Thyroid gland (tissue), 4 donors: Measurements from ENCODE around the gene MAMSTR.

ENCODE experiments used
- POLR2A ChIP-seq, 2 donors: fragments of 450-650 bp; IDR thresholded peaks; one replicate each; pipeline ENCODE4 v1.6.1; 2017; ENCODE audit warnings: antibody characterized with exemption in 2 of 2, mild to moderate bottlenecking in 2 of 2, moderate library complexity in 1 of 2
- TF ChIP-seq, protein P1 (sequence below), 6 experiments: fragments of 200-600 bp in 3 of 6; fragments of 450-650 bp in 3 of 6; sonication (generic) in 3 of 6; IDR thresholded peaks; one replicate each; pipeline ENCODE4 v1.5.1; 2016 to 2019; ENCODE audit warnings: antibody characterized with exemption in 6 of 6, mild to moderate bottlenecking in 2 of 6, inconsistent platforms in 1 of 6, moderate library complexity in 1 of 6

DNA sequence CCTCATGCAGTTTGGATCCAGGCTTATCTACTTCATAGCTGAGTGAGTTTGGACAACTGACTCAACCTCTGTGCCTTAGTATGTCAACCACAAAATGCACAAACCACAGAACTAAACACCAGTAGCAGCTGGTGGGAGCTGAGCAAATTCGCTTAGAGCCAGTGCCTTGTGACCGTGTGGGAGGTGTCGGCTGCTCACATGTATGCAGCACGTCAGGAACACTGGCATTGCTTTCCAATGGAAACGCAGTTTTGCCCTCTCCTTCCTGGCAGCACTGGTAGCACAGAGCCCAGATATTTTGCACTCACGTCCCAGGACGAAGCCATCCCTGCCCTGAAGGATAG, 38.4 kb downstream of the MAMSTR start:
- no peak for TF ChIP-seq POLR2A (IDR thresholded peaks at IDR 0.05)
- TF ChIP-seq, protein P1, sequence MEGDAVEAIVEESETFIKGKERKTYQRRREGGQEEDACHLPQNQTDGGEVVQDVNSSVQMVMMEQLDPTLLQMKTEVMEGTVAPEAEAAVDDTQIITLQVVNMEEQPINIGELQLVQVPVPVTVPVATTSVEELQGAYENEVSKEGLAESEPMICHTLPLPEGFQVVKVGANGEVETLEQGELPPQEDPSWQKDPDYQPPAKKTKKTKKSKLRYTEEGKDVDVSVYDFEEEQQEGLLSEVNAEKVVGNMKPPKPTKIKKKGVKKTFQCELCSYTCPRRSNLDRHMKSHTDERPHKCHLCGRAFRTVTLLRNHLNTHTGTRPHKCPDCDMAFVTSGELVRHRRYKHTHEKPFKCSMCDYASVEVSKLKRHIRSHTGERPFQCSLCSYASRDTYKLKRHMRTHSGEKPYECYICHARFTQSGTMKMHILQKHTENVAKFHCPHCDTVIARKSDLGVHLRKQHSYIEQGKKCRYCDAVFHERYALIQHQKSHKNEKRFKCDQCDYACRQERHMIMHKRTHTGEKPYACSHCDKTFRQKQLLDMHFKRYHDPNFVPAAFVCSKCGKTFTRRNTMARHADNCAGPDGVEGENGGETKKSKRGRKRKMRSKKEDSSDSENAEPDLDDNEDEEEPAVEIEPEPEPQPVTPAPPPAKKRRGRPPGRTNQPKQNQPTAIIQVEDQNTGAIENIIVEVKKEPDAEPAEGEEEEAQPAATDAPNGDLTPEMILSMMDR (IDR thresholded peaks at IDR 0.05), result no peak
